DMS 273 (cell line): ENCODE data around the gene ACOX1.

ENCODE experiments used
- DNase-seq: peaks from one replicate; lab custom pipeline; 2025; ENCODE audit not compliant: unreplicated experiment; lab: John Stamatoyannopoulos, UW

The ACOX1 gene

DNA sequence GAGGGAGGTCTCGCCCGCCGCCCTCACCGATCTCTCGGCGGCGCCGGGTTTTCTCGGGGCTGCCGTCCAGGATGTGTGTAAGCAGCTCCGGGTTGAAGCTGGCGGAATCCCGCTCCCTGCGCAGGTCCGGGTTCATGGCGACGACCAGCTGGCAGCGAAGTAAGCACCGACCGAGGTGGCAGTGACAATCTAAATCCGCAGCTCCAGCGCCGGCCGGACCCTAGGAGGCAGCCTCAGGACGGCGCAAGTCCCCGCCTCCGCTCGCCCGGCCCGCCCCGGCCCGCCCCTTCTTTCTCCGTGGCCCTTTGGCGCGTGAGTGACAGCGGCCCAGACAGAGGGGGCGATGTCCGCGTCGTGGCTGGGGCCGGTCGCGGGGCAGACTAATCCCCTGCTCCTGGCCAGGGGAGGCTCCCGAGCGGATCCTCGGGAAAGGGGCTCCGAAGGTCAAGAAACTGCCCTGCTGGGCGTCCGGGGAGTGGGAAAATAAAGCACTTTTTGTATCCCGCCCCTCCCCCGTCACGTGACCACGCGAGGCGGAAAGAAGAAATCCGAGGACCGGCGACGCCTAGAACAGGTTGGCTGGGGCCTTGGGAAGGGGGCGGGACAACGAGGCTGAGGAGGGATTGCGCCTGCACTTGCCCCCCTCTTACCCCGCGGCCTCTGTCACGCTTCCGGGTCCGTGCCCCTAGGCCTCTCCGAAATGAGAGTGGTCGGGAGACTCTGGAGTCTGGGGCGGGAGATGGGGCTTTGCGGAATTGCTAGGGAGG is at the start of gene ACOX1, which contains the start of gene TEN1:
Gene ACOX1, minus strand, starts transcription at position 229 of the 767 bp plus-strand sequence. Its CDS starts 93 bp downstream, at position 136.
Gene TEN1, plus strand, starts transcription at position 303 of the 767 bp plus-strand sequence. CDS start 6,953 bp downstream, outside the sequence.
- DNase-seq, result peak; percentile 99

DNA sequence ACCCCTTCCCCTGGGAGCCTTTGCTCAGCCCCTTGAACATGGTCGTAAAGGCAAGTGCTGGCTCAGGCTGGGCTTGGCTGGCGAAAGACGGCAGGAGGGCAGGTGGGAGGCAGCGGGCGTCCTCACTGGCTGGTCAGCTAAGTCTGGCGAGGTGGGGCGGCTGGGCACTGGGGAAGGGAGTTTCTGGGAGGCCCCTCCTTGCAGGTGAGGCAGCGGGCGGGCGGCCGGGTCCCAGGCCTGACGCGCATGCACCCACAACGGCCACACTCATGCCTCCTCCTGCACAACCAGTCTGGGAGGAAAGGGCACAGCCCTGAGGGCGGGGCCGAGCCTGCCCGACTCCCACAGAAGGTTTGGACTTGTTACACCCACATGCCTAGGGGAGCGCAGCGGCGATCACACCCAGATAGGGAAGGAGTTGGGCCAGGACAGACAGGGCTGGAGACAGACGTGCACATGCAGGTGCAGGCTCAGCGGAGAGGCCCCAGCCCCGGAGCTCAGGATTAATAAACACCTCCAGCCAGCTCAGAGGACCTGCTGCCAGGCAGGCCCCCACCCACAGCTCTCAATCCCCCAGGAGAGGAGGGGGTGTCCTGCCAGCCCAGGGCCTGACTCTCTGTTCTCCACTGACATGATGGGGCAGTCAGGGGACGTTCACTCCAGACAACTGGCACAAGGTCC is 48.3 kb upstream of the ACOX1 start, which contains the start of gene EVPL:
Gene EVPL, minus strand, starts transcription at position 148 of the 681 bp plus-strand sequence. Its CDS starts 108 bp downstream, at position 40.
- no peak for DNase-seq

DNA sequence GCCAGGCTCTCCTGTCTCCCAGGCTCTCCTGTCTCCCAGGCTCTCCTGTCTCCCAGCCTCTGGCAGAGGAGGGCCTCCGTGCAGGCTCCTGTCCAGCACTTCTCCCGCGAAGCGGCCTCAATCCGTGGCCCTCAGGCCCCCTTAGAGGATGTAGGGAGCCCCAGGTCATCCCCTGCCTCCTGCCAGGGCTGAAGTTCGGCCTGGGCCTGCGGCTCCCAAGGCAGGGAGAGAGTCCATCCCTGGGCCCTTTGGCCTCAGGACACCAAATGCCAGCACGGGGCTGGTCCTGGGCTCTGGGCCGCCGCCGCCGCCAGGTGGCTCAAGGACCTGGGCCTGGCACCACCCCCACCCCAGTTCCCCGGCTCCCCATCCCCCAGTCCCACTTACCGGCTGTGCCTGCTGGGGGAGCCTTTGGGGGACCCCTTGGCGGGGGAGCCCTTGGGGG is 47.8 kb upstream of the ACOX1 start:
- DNase-seq, result no peak

DNA sequence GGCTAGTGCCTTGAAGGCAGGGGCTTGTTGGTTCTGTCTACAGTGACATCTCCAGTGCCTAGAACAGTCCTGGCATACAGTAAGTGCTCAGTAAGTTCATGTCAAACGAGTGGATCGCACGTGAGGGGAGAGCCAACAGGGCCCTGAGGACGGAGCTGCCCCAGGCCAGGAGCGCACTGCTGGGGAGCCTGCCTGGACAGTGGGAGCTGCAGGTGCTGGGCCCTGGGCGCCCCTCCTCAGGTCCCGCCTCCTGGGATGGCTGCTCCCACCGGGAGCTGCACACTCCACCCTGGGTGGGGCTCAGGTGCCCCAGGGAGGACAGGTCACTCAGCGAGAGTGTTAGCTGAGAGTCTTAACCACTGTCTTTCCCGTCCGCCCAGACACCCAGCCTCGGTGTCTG is 46.3 kb upstream of the ACOX1 start:
- no peak for DNase-seq

DNA sequence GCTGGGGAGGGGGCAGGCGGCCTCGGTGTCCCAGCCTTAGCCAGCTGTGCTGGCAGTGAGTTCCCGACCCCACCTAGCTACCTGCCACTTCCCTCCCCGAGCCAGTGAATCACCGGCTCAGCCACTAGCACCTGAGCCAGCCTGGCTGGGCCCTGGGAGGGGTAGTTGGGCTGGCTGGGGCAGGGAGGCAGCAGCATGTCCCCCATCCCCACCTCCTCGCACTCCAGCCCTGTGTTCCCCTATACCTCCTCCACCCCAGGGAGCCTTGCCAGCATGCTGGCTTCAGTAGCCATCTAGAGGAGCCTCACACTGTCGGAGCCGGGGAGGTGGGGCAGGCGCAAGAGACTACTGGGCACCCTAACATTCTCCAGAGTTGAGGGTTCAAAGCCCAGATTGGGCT is 45.4 kb upstream of the ACOX1 start:
- DNase-seq, result no peak

DNA sequence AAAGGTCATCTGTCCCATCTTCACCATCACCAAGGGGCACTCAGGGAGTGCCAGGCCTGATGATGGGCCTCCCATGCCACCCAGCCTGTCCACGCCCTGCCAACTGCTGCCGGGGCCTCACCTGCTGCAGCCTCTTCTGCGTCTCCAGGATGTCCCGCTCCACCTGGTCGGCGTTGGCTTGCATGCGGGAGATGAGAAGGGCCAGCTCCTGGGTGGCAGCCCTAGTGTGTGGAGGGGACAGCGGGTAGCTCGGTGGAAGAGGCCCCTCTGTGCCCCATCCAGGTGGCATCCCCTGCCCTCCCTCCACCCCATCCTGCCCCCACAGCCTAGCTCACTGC is 44.9 kb upstream of the ACOX1 start:
- DNase-seq, result no peak

DNA sequence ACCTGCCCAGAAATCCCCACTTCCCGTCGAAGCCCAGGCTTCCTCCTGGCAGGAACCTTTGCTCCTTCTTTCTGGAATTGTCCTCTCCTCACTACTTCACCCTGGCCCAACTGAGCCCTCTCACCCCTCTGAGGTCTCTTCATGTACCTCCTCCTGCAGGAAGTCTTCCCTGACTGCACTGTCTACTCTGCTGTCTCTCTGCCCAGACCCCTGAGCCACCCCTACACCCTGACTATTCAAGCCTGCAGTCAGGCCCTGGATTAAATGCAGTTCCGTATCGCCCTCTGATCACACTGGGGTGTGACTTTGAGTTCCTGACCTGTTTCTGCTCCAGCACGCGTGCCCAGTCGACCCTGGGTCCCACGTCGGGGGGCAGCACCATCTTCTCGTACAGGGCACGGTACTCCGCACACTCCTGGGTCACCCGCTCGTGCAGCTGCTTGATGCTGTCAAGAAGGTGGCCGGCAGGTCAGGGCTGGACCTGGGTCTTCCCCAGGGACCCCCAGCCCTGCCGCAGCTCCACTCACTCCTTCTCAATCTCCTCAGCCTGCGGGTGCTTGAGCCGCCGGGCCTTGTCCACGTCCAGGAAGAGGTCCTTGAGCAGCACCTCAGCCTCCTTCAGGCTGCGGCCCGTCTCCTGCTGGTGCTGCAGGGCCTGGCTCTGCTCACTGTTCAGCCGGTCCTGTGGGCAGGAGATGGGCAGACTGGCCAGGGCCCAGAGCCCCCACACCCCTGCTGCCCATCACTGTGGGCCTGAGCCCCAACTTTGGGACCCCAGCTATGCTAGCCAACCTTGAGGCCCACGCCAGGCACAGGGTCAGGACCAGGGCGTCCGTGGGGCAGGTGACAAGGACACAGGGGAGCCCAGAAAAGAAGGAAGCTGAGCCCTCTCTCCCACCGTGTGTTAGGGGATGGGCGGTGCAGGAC is 44.3 kb upstream of the ACOX1 start:
- no peak for DNase-seq

DNA sequence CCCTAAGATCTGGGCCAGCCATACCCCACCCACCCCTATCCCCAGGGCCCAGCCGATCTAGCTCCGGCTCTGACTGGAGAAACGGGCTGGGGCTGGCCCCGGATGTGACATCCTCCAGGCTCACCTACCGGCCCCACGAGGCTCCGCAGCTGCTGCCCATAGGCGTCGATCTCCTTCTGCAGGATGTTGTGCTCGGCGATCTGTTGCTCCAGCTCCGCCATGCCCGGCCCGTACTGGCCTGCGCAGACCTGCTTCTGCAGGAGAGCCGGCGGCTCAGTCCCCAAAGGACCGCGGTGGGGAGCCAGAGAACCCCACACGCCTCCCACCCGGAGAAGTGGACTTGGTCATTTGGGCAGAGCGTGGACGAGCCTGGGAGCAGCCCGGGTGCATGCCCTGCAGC is 43.3 kb upstream of the ACOX1 start:
- no peak for DNase-seq

DNA sequence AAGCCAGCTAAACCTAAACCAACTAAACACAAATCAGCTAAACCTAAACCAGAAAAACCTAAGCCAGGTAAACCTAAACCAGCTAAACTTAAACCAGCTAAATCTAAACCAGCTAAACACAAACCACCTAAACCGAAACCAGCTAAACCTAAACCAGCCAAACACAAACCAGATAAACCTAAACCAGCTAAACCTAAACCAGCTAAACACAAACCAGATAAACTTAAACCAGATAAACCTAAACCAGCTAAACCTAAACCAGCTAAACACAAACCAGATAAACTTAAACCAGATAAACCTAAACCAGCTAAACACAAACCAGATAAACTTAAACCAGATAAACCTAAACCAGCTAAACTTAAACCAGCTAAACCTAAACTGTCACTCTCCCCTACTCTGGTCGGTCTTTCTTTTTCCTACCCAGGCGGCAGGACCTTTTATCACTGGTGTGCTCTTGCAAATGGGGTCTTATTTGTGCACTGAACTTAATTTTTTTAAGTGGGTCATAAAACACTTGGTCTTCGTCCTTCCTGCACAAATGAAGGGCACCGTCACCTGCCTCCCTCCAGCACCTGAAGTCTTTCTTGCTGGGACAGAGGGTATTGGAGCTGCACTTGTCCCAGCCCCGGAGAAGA is 41.0 kb upstream of the ACOX1 start:
- DNase-seq, result no peak

DNA sequence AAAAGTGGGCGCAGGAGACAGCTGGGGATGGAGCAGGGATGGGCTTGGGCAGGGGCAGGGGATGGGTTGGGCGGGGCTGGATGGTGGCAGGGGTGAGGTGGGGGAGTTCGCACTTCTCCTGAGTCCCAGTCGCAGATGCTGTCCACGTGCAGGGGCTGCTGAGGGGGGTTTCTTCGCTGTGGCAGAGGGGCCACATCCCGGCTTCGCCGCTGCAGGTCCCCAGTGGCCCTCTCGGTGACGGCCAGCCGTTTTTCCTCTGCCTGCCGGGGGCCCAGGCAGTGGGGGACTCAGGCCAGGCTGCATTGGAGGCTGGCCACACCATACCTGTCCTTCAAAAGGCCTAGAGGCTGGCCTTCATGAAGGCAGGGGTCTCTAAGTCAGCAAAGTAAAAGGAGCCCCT is 39.8 kb upstream of the ACOX1 start:
- DNase-seq, result no peak

DNA sequence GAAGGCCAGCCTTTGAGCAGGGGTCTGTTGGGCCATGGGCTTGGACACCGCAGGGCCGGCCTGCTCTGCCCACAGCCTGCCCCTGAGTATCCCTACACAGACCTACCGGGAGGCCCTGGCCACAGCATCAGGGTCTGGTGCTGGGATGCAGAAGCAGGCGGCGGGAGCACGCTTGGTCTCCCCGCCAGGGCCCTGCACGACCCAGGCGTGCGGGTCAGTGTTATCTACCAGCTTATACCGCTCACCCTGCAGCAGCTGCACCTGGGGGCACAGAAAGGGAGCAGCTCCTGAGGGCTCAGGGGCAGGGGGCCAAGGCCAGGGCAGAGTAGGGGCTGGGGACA is 39.3 kb upstream of the ACOX1 start:
- no peak for DNase-seq

DNA sequence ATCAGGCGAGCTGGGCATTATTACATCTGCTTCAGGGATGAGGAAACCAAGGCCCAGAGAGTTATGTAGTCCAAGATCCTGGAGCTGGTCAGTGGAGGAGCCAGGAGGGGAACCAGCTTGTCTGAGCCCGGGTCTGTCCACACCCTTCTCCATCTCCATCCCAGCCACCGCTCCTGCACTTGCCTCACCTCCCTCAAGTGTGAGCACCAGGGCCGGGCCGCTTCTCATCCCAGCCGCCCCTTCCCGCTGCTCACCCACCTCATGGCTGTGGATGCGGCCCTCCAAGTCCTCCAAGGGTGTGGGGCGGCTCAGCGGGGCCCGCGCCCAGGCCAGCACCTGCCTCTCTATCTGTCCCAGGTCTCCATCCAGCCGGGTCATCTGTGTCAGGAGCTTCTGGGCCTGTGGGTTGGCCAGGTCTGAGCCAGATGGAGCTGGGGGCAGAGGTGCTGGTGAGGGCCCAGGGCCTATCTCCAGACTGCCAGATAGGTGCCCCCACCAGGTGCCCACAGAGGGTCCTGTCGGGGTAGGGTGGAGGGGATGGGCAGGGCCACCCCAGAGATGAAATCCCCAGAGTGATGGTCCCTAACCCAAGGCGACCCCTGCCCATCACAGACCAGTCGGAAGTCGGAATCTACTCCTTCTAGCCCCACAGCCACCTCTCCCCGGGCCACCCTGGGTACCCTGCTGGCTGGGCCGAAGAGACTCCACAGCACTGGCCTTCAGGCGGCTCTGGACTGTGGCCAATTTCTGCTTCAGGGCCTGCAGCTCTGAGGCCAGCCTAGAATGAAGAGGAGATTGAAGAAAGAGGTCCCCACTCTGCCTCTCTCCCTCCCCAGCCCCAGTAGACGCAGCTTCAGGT is 38.7 kb upstream of the ACOX1 start:
- DNase-seq, result no peak

DNA sequence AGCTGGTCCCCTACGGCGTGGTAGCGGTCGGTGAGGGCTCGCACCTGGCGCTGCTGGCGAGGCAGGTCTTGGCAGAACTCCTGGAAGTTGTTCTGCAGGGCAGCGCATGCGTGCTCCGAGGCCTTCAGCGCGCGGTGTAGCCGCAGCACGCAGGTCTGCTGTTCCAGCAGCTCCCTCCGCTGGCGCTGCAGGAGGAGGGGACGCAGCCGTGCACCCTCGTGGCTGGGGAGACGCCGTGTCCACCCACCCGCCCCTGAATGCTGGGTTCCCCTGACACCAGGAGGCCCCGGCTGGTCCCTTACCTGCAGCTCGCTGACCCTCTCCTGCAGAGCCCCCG is 35.9 kb upstream of the ACOX1 start:
- DNase-seq, result peak; percentile 81

DNA sequence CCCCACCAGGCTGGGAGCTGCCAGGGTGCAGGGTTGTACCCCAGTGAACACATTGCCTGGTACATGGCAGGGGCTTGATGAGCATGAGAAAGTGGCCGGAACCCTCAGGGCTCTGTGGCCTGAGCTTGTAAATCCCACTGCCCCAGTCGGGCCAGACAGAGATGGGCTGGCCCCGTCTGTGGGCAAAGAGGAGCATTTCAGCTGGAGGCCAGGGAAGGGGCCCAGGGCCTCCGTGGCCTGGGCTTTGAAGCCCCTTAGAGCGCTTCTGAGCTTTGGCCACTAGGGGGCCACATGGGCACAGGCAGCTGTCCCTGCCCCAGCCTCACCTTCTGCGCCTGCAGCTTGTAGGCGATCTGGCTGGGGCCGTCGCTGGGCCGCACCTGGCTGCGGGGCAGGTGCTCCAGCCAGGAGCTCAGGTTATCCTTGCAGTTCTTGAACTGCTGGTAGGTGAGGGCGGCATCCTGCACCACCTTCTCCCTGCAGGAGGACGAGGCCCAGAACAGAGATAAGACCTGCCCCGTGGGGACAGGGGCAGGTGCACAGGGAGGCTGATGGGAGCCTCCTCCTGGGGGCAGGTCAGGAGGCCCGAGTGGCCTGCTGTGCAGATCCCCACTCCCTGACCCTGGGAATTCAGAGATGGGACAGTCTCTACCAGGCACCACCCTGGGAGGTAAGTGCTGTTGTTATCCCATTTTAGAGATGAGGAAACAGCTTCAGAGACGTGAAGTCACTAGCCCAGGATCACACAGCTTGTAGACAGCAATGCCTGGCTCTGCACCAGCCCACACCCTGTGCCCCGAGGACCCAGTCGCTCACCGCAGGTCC is 35.3 kb upstream of the ACOX1 start:
- DNase-seq, result peak; percentile 93

DNA sequence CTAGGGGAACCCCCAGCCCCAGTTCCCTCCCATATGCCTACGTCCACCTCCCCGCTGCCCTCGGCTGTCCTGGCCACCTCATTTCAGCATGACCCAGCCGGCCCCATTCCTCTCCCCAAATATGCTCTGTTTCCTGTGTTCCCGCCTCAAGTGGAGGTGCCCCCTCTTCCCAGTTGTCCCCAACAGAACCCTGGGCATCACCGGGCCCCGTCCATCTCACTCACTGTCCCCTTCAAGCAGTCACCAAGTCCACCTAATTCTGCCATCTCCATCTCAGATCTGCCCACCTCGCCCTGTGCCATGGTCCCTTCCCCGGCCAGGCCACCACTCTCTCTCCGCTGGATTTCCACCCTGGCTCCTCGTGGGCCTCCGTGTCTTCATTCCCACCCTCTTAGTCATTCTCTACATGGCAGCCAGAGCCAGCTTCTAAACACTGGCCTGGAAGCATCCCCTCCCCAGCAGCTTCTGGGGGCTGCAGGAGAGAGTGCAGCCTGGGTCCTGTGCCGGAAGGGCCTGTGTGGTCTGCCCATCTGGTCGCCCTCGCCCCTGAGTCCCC is 34.5 kb upstream of the ACOX1 start:
- DNase-seq, result no peak

DNA sequence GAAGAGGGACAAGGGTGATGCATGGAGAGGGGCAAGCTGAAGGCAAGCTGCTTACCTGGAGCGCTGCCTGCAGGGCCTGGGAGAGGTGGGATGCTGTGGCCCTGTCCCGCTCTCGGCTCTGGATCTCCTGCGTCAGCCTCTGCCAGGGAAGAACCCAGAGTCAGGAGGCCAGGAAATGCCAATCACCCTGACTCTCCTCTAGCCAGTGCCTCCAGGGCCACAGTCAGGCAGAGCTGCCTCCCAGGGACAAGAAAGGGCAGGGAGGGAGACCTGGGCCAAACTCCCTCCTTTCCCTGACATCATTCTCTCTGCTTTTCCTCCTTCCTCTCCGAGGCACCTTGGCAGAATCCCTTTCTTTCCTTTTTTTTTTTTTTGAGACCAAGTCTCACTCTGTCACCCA is 33.0 kb upstream of the ACOX1 start:
- no peak for DNase-seq

DNA sequence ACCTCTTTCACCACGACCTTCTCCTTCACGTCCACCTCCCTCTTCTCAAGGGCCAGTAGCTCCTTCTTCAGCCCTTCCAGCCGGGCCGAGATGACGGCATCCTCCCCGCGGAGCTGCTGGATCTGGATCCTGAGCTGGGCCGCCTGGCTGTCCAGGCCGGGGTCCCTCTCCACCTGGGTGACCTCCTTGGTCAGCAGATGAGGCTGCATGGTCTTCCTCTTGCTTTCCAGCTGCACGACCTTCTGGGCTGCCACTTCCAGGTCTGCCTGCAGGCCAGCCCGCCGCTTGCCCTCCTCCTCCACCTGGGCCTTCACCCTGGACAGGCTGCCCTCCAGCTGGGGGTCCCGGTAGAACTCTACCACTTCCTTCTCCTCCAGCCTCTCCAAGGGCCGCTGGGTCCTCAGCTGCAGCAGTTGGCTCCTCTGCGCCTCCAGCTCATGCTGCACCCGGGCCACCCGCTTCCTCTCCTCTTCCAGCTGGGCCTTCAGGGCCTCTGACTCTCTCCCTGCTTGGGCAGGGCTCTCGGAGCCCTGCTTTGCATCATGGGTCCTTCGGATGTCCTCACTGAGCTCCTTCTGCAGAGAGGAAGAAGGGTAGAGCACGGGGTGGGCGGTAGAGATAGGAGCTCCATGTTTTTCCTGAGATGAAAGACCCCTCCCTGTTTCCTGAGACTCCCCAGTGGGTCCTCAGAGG is 31.1 kb upstream of the ACOX1 start:
- DNase-seq, result no peak

DNA sequence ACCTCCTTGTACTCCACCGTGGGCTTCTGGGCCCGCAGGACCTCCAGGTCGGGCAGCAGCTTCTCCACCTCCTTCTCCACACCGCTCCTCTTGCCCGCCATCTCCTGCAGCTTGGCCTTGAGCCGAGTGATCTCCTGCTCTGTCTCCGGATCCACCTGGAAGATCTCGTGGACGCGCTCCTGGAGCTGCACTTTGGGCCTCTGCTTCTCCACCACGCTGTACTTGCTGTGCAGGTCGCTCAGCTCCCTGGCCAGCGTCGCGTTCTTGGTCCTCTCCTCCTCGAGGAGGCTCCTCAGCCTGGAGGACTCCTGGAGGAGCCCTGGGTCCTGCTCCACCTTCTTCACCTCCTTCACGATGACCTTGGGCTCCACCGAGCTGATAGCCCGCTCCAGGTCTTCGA is 30.5 kb upstream of the ACOX1 start:
- no peak for DNase-seq
